Measurements from ENCODE around the gene TMCC1.
"Not testable (repeated sequence)": the region's sequence is repeated elsewhere in the genome, so short reads cannot be mapped to it uniquely, and the experiment has no call there.

TMCC1 gene

DNA sequence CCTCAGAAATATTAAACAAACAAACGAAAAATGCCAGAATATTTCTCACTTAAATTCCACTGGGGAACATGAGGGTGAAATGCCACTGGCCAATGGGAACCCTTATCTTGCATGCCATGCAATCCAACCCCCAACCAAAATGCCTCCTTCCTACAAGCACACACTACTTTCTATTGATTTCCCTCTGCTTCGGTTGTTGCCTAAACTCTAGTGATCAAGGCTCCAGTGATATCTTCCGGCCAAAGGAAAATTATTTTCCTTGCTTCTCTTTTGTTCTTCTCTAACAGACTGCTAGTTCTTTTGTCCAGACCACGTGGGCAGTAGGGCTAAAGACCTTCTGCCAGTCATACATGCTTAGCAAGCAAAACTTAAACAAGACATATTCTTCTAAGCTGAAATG, 115.7 kb downstream of the TMCC1 start:
- no peak for FAIRE-seq

DNA sequence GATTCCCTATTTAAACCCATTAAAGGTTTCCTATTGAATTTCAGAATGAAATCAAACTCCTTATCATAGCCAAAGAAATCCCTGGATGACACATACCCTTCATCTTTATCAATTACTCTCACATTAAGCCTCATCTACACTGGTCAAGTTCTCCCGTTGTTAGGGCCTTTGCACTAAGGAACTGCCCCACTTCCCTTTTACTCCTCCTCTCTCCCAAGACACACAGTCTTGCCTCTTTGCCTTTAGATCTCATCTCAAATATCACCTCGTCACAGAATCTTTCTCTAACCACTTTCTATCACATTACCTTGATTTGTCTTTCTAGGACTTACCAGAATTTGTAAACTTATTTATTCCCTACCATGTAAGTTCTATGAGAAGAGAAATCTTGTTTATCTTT, 117.6 kb downstream of the TMCC1 start:
- no peak for FAIRE-seq
- no peak for DNase-seq (ENCODE audit: insufficient read length, low spot score)

More for the DNA sequence above, 115.7 kb downstream of the TMCC1 start:
- DNase-seq (ENCODE audit: insufficient read length, low spot score) = no peak

DNA sequence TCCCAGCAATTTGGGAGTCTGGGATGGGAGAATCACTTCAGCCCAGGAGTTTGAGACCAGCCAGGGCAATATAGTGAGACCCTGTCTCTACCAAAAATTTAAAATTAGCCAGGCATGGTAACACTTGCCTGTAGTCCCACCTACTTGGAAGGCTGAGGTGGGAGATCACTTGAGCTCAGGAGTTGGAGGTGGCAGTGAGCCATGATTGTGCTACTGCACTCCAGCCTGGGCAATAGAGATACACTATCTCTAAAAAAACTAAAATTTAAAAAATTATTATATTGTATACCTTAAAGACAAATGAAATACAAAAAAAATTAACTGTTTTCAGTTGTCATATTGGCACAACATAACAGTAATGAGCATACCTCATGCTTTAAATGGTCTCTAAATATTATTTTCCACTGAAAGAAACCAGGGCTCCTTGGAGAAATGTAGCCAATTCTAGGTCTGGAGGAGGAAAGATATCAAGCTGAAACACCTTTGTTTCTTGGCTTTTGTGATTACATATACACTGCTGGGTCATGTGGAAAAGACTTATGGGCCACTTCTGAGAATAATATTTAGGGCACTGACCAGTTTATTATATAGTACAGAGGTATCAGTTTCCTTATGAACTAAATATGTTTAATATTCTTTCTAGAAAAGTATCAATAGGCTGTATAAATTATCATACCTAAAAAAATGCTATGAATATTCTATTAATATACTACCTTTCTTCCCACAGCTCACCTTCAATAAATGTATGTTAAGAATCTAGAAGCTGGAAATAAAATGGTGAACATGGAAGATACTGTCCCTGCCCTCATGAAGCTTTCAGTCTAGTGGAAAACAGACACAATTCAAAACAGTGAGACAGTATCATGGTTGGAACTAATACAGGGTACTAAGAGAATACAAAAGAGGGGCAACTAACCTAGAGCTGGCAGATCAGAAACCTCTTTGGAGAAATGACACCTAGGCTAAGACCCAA, 119.5 kb downstream of the TMCC1 start:
- no peak for FAIRE-seq
- no peak for DNase-seq (ENCODE audit: insufficient read length, low spot score)

DNA sequence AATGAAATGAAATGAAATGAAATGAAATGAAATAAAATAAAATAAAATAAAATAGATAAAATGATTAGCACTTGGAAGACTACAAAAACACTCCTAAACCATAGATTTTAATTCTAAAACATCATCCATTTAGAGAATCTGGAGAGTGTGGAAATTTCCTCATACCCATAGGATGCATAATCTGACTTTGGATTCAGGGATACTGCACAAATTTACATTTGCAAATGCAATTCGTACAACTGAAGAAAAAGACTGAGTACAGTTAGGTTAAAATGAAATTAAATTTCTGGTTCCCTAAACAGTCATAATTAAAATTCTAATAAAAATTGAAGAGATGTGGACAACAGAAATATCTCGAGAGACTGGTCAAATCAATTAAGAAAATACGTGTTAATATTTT, 122.9 kb downstream of the TMCC1 start:
- no peak for FAIRE-seq
- no peak for DNase-seq (ENCODE audit: insufficient read length, low spot score)

DNA sequence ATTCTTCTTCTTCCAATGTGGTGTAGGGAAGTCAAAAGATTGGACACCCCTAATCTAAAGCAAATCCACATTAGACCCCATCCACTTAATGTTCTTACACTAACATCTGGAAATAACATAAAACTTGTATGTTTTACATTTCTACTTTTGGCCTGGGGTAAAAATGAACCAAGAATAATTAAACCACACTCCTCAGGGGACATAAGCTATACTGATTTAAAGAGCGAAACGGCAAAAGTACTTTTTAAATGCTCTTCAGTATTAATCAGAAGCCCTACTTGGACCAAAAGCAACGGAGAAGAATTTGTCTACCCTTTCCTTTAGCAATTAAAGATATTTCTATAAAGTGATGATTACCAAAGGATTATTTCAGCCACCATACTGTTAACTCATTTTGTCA, 123.9 kb downstream of the TMCC1 start:
- FAIRE-seq (no peak), DNase-seq (ENCODE audit: insufficient read length, low spot score) (no peak)

DNA sequence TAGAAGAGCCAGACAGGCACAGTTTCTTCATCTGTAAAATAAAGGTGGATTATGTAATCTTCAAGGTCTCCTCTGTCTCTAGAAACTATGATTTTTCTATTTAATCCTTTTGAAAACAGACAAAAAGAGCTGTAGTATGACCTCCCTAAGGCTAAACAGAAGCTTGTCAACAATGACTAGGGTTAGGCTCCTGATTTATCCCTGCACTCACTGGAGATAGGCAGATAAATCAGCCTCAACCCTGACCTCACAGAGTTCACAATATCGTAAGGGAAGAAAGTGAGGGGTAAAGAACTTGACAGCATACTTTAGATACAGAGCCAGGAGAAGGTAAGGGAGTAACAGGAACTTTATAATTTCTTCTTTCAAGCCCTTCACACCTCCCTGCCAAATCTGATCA, 124.8 kb downstream of the TMCC1 start:
- no peak for FAIRE-seq

DNA sequence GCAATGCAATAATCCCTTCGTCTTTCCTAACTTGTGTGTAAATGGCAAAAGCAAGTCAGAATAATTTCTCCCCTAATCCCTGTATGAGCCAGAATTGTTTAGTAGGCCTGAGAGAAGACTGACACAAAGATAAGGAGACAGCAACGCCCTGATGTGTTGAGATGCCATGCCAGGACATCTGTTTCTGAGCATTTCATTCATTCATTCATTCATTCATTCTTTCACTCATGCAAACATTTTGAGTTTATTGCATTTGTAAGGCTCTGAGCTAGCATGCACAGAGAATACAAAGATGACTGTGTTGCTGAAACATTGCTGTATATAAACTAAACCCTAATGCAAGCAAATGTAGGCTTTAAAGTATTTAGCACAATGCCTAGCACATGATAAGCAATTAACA, 127.4 kb downstream of the TMCC1 start:
- no peak for DNase-seq (ENCODE audit: insufficient read length, low spot score)
- FAIRE-seq = no peak

More for the DNA sequence above, 124.8 kb downstream of the TMCC1 start:
- no peak for DNase-seq (ENCODE audit: insufficient read length, low spot score)

DNA sequence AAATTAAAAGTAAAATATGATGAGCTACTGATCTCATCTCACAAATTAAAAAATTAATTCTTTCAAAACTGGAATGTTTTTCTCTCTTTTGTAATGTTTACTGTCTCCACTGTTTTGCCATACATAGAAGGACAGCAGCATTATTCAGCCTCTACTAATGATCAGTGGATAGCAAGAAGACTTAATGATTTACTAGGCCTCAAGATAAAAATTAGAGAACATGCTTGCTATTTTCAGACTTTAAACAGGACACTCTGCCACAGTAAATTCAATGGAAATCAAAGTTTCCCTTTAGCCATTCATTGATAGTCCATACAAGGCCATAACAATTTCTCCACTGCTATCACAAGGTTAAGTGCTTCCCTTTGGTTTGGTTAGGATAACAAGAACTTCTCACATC, 129.4 kb downstream of the TMCC1 start:
- FAIRE-seq (no peak), DNase-seq (ENCODE audit: insufficient read length, low spot score) (no peak)

DNA sequence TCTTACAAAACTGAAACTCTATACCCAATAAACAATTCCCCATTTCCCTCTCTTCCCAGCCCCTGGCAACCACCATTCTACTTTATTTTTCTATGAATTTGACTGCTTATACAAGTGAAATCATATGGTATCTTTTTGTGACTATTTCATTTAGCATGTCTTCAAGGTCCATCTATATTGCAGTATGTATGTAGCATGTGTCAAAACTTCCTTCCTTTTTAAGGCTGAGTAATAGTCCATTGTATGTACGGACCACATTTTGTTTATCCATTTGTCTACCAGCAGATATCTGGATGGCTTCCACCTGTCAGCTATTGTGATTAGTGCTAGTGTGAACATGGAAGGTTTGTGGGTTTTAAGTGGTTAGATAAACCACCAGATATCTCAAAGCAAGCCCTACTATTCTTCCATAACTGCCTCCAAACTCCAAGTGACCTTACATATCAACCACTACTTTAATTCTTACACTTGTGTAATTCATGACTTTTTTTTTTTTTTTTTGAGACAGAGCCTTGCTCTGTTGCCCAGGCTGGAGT, 134.7 kb downstream of the TMCC1 start:
- no peak for FAIRE-seq
- no peak for DNase-seq (ENCODE audit: insufficient read length, low spot score)

DNA sequence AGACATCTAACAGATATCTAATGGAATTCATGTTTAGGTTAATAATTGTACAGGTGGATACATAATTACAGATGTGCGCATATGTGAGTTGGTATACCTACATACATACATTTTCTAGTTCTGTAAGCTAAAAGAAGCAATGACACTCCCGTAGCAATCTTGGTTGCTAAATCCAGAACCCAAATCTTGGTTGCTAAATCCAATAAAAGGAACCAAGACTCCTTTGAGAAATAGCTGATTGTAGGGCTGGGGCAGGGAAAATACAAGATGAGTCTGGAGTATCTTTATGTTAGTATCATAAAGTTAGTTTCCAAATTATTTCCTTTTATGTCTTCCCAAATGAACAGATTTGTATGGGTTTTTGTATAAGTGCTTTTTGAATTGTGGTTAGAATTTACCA, 135.2 kb downstream of the TMCC1 start:
- DNase-seq (ENCODE audit: insufficient read length, low spot score) (no peak), FAIRE-seq (no peak)

DNA sequence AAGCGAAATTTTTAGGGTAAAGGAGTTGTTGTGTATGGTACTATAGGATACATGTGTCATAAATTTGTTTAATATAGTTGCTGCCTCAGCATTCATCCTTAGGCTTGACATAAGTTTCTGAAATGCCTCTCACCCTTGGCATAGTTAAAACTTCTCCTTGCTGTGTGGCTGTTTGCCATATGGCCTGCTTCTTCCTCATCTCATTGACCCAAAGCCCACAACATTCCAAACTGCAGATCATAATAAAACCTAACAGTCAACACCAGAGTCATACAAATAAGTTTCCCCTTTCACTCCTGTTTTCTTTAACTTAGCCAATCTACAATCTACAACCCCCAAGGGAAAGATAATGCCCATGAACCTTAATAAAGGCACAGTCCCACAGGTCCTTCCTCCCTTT, 136.6 kb downstream of the TMCC1 start:
- no peak for FAIRE-seq
- no peak for DNase-seq (ENCODE audit: insufficient read length, low spot score)

DNA sequence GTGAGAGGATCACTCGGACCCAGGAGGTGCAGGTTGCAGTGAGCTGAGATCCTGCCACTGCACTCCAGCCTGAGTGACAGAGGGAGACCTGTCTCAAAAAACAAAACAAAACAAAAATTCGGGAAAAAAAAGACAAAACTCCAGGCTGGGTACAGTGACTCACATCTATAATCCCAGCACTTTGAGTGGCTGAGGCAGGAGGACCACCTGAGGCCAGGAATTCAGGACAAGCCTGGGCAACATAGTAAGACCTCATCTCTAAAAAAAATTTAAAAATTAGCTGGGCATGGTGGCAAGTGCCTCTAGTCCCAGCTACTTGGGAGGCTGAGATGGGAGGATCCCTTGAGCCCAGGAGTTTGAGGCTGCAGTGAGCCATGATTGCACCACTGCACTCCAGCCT, 142.4 kb downstream of the TMCC1 start:
- not testable (repeated sequence) for DNase-seq (ENCODE audit: insufficient read length, low spot score); FAIRE-seq

DNA sequence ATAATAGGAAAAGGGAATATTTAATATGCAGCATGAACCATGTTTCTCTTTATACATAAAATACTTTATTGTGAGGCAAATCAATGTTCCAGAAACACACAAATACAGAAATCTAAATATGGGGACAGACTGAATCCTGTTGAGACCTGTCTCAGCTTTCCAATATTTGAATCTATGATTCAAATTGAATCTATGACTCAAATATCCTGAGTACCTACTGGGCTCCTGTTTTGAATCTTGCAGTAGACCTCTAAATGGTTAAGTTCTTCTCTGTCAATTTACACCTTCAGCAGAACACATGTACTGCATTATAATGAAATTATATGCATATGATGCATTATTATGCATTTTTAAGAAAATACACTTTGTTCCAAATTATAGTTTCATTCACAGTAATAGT, 143.8 kb downstream of the TMCC1 start:
- DNase-seq (ENCODE audit: insufficient read length, low spot score) (no peak), FAIRE-seq (no peak)

DNA sequence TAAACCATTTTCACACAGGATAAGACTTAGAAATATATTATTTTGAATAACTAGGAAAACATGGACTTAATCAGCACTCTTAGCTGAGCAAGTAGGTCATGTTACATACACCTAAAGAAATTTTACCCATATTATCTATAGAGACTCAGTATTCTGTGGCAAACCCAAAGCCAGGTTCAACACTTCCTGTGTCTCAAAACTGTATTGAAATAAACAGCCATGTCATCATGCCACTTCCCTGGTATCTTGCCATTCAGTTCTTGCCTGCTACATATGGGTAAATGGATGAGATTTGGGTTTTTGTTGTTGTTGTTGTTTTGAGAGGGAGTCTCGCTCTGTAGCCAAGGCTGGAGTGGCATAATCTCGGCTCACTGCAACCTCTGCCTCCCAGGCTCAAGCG, 145.5 kb downstream of the TMCC1 start:
- DNase-seq (ENCODE audit: insufficient read length, low spot score) (no peak), FAIRE-seq (no peak)

DNA sequence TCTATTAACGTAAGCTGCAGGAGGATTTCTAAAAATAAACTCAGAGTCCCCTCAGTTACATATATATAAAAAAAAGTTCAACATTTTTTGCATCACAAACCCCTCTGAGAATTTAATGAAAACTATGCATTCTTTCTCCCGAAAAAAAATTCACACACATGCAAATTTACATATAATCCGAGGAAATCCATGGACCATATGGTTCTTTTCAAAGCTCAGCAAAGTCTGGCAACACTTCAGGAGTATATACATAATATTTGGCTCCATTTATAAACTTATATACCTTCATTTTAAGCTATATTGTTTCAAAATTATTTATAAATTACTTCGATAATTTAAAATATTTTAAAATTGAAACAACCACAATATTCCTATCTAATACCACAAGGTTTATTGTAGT, 146.4 kb downstream of the TMCC1 start:
- FAIRE-seq (no peak), DNase-seq (ENCODE audit: insufficient read length, low spot score) (no peak)

DNA sequence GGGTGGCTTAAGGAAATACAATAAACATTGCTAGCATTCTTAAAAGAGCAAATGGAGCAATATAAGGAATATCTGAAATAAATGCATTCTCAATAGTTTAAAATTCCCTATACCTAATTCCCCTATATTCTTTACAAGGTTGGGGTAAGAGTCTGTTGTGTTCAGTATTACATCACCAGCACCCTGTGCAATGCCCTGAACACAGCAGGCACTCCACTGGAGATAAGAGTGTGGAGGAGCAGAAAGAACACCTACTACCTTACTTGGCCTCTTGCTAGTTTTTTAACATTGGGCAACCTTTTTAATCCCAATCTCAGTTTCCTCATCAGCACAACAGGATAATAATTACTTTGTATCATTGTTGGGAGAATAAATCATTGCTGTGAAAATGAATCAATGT, 146.9 kb downstream of the TMCC1 start:
- FAIRE-seq (no peak), DNase-seq (ENCODE audit: insufficient read length, low spot score) (no peak)

DNA sequence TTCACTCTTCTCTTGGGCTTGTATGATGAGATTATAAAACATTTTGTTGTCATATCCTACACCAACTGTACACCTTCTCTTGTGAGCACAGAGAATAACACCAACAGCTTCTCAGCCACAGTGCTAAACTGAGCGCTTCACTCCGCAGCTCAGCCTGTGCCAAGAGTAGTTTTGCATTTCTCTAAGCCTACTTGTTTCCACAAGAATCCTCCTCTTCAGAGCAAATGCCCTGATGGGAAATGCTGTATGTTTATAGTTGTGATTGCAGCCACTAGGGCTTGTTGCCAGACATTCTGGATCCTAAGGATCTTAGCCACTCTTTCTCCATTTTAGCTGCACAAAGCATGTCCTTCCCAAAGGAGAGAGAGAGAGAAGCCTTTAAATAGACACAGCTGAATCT, 148.3 kb downstream of the TMCC1 start:
- FAIRE-seq = no peak
- no peak for DNase-seq (ENCODE audit: insufficient read length, low spot score)

DNA sequence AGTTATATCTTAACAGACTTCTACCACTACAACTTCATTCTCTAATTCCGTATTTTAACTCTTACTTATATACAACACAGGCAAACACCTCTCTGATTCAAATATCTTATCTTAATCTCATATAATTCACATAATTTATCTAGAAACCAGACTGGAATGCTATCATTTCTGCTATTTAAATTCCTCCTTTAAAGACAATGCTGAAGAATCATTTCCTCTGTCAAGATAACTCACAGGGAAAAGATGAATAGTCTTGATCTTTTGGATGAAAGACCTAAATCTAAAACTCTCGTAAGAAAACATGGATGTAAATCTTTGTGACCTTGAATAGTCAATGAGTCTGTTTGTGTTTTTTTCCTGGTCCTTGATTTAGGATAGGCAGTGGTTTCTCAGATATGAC, 151.7 kb downstream of the TMCC1 start:
- FAIRE-seq (no peak), DNase-seq (ENCODE audit: insufficient read length, low spot score) (no peak)

DNA sequence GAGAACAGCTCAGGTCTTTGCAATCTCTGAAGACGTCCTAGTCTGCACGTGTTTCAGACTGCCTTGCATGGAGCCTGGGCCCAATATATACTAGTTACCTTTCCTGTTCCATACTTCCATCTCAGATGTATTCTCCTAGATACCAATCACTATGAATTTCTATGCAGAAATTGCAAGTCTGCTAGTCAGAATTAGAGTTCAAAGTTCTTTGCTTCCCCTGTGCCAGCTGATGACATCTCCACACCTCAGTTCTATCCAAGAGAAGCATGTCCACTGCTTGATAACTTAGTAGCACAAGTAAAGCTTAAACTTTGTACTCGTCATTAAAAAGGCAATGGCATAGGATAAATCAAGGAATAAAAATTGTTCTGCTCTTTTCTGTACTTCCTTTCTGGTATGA, 153.4 kb downstream of the TMCC1 start:
- no peak for FAIRE-seq
- no peak for DNase-seq (ENCODE audit: insufficient read length, low spot score)

DNA sequence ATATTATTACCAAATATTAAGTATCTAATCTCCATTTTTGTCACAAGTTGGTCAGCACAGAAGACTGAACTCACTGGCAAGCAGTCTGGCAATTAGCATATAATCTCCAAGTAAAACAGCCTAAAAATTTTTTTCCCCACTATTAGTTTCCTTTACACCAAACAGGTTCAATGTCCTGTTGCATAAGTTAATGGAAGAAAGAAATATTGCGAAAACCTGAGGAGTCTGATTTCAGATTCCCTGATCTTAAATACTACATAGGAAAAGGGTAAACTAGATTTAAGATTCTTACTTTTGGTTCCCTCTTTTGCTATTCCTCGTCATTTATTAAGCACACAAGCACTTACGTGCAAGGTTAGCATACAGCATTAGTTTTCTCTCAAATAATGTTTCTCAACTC, 153.9 kb downstream of the TMCC1 start:
- FAIRE-seq (no peak), DNase-seq (ENCODE audit: insufficient read length, low spot score) (no peak)

DNA sequence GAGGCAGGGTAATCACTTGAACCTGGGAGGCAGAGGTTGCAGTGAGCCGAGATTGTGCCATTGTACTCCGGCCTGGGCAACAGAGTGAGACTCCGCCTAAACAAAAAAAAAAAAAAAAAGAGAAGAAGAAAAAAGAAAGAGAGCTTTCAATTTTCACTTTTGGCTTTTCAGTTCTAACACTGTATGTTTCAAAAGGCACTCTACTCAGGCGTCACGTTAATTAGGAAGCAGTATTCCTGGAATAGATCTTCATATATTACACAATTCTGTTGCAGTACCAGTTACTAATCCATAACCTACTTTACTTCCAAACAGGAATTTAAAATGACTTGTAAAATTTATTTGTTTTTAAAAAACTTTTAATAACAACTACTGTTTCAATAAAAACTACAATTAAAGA, 155.3 kb downstream of the TMCC1 start:
- FAIRE-seq (no peak), DNase-seq (ENCODE audit: insufficient read length, low spot score) (no peak)

DNA sequence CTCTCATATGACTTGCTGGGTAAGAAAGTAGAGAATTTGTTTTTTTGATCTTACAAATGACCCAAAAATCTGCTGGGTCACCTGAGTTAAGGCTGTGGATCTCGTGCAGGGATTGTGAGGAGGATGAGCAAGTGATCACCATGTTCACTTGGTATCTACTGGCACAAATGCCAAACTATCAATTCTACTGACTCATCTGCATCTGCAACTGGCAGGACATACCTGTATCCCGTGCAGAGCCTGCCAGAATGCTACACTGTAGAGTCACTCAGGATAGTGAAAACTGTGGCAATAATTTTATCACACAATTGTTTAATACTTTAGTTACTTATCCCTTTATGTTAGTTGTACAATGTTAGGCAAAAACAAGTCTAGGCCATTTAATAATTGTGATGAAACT, 157.4 kb downstream of the TMCC1 start:
- DNase-seq (ENCODE audit: insufficient read length, low spot score) = no peak
- FAIRE-seq = no peak
